Neural cell (in vitro differentiated cells): ENCODE results near the gene NCK2.

ENCODE experiments used
- CTCF ChIP-seq: fragments of 450-650 bp; IDR thresholded peaks from 2 replicates; pipeline ENCODE4 v1.5.1; 2014; ENCODE audit warnings: antibody characterized with exemption, mild to moderate bottlenecking, moderate library complexity; ENCODE audit not compliant: poor library complexity, severe bottlenecking
- EZH2 ChIP-seq: fragments of 200-600, 300-800 bp; shearing (Covaris generic), sonication (generic); IDR thresholded peaks from 2 replicates; pipeline ENCODE4 v1.6.1; 2014; ENCODE audit warnings: antibody characterized with exemption, low read length, borderline replicate concordance, mild to moderate bottlenecking; ENCODE audit not compliant: insufficient read depth, poor library complexity, severe bottlenecking
- REST ChIP-seq: IDR thresholded peaks from 2 replicates; pipeline ENCODE4 v1.6.1; 2012; ENCODE audit warnings: borderline replicate concordance

- TF ChIP-seq CTCF, result no peak
- TF ChIP-seq EZH2, result no peak
- TF ChIP-seq REST, result no peak
Measured at GRCh38 chr2:105760191-105760590, 15.5 kb downstream of the NCK2 start.
